HCT116 (cell line): Measurements from ENCODE around the gene PDCD1LG2. TPM values are rescaled to one million over a fixed set of nuclear protein-coding genes. Genes with fewer than 3 reads are reported as not detected.

Experiments used
- ATAC-seq: fragments of 200-7000 bp; cut with Tn5 transposase; 2 replicates; pipeline ENCODE4 v1.9.1; 2020; ENCODE audit warnings: mild to moderate bottlenecking, moderate library complexity
- BruUV-seq: library from RNA; stranded (reverse); fragments of 400-500 nt; replicated peaks from 2 replicates; lab custom pipeline; 2021; lab: Mats Ljungman, UMichigan
- CTCF ChIA-PET: fragments of 300-600 bp; sonication (Branson Sonifier 250); formaldehyde crosslinking; loops from one replicate; lab custom pipeline; 2021; ENCODE audit warnings: antibody characterized with exemption; lab: Charles Lee
- POLR2A ChIA-PET: fragments of 300-600, 350-600 bp; sonication (Branson Sonifier 250); formaldehyde crosslinking; loops from one replicate; lab custom pipeline; 2021; ENCODE audit warnings: antibody characterized with exemption; lab: Charles Lee
- RAD21 ChIA-PET, 2 experiments: fragments of 300-600 bp; sonication (Branson Sonifier 250); formaldehyde crosslinking; loops; one replicate each; lab custom pipeline; 2023; ENCODE audit warnings: low total read pairs in 2 of 2; ENCODE audit not compliant: uncharacterized antibody in 2 of 2, unreplicated experiment in 2 of 2, low non-redundant PET in 1 of 2; lab: Charles Lee
- DNase-seq: peaks from one replicate; pipeline ENCODE4 v3.0.0-alpha.2; 2010; ENCODE audit warnings: low read depth, low spot score
- H2AFZ ChIP-seq: fragments of 200-600 bp; shearing (Covaris generic), sonication (generic); 2 replicates; pipeline ENCODE4 v1.6.1; 2017; ENCODE audit warnings: low read depth, mixed run types, mixed read lengths, antibody characterized with exemption, low read length; ENCODE audit not compliant: poor library complexity, severe bottlenecking
- H3K27ac ChIP-seq: 2 replicates; pipeline ENCODE4 v1.5.1; 2012; ENCODE audit warnings: low read depth, low read length
- H3K27me3 ChIP-seq: fragments of 200-600 bp; sonication (generic); 2 replicates; pipeline ENCODE4 v1.6.1; 2016; ENCODE audit warnings: mixed run types, low read length, mixed read lengths; ENCODE audit not compliant: insufficient read depth
- H3K36me3 ChIP-seq, 2 experiments: fragments of 200-500 bp in 1 of 2; fragments of 200-600 bp in 1 of 2; sonication (Bioruptor generic) in 1 of 2; sonication (generic) in 1 of 2; 2 replicates each; pipeline versions ENCODE4 v1.5.1 to v1.6.1; 2014 to 2016; ENCODE audit warnings: low read length in 2 of 2, inconsistent platforms in 1 of 2, mixed read lengths in 1 of 2, mixed run types in 1 of 2; ENCODE audit not compliant: insufficient read depth in 2 of 2, control insufficient read depth in 1 of 2
- H3K4me1 ChIP-seq, 2 experiments: fragments of 200-600 bp in 1 of 2; sonication (generic) in 1 of 2; 2 replicates each; pipeline versions ENCODE4 v1.5.1 to v1.6.1; 2012 to 2017; ENCODE audit warnings: low read length in 2 of 2, inconsistent platforms in 1 of 2, mild to moderate bottlenecking in 1 of 2, mixed read lengths in 1 of 2, mixed run types in 1 of 2, moderate library complexity in 1 of 2; ENCODE audit not compliant: insufficient read depth in 2 of 2, control insufficient read depth in 1 of 2
- H3K4me2 ChIP-seq: fragments of 200-600 bp; sonication (generic); 2 replicates; pipeline ENCODE4 v1.6.1; 2017; ENCODE audit warnings: mixed run types, low read length, mixed read lengths
- H3K4me3 ChIP-seq, 2 experiments: fragments of 200-600 bp in 1 of 2; sonication (generic) in 1 of 2; replicated peaks in 1 of 2; 2 replicates each; pipeline ENCODE4 v1.5.1; 2011 to 2016; ENCODE audit warnings: low read length in 2 of 2, control low read depth in 1 of 2, low read depth in 1 of 2, mild to moderate bottlenecking in 1 of 2, mixed read lengths in 1 of 2, mixed run types in 1 of 2
- H3K79me2 ChIP-seq: fragments of 200-600 bp; sonication (generic); 2 replicates; pipeline ENCODE4 v1.6.1; 2017; ENCODE audit warnings: mild to moderate bottlenecking, mixed run types, low read length, moderate library complexity, mixed read lengths; ENCODE audit not compliant: insufficient read depth
- H3K9ac ChIP-seq: fragments of 200-600 bp; sonication (generic); 2 replicates; pipeline ENCODE4 v1.6.1; 2016; ENCODE audit warnings: low read length, mixed read lengths
- H3K9me2 ChIP-seq: fragments of 200-600 bp; sonication (generic), shearing (Covaris generic); 2 replicates; pipeline ENCODE4 v1.6.1; 2017; ENCODE audit warnings: mixed run types, mild to moderate bottlenecking, moderate library complexity; ENCODE audit not compliant: insufficient read depth
- H3K9me3 ChIP-seq, 2 experiments: fragments of 200-500 bp in 1 of 2; fragments of 200-600 bp in 1 of 2; sonication (Bioruptor generic) in 1 of 2; sonication (generic) in 1 of 2; 2 replicates each; pipeline ENCODE4 v1.6.1; 2014 to 2017; ENCODE audit warnings: low read length in 2 of 2, mixed read lengths in 2 of 2, inconsistent platforms in 1 of 2, low read depth in 1 of 2, mild to moderate bottlenecking in 1 of 2, mixed run types in 1 of 2, moderate library complexity in 1 of 2; ENCODE audit not compliant: control insufficient read depth in 1 of 2, insufficient read depth in 1 of 2
- H4K20me1 ChIP-seq: fragments of 200-600 bp; sonication (generic), shearing (Covaris generic); 2 replicates; pipeline ENCODE4 v1.6.1; 2017; ENCODE audit warnings: mixed run types, mild to moderate bottlenecking, moderate library complexity; ENCODE audit not compliant: insufficient read depth
- CBX3 ChIP-seq: IDR thresholded peaks from 2 replicates; pipeline ENCODE4 v1.6.1; 2012; ENCODE audit warnings: low read depth
- CEBPB ChIP-seq: IDR thresholded peaks from 2 replicates; pipeline ENCODE4 v1.6.1; 2012; ENCODE audit warnings: low read depth
- EGR1 ChIP-seq: IDR thresholded peaks from 2 replicates; pipeline ENCODE4 v1.6.1; 2012; ENCODE audit warnings: low read depth
- ELF1 ChIP-seq: IDR thresholded peaks from 2 replicates; pipeline ENCODE4 v1.6.1; 2012; ENCODE audit warnings: low read depth, borderline replicate concordance
- EZH2 ChIP-seq: fragments of 200-600 bp; sonication (generic); IDR thresholded peaks from 2 replicates; pipeline ENCODE4 v1.6.1; 2017; ENCODE audit warnings: antibody characterized with exemption, mixed run types
- EZH2phosphoT487 ChIP-seq: fragments of 200-600 bp; IDR thresholded peaks from 2 replicates; pipeline ENCODE4 v1.6.1; 2018; ENCODE audit warnings: antibody characterized with exemption, borderline replicate concordance
- FOSL1 ChIP-seq: IDR thresholded peaks from 2 replicates; pipeline ENCODE4 v1.6.1; 2012; ENCODE audit warnings: low read depth
- JUND ChIP-seq: IDR thresholded peaks from 2 replicates; pipeline ENCODE4 v1.6.1; 2012
- POLR2A ChIP-seq: IDR thresholded peaks from 2 replicates; pipeline ENCODE4 v1.7.0; 2011; ENCODE audit warnings: borderline replicate concordance; ENCODE audit not compliant: insufficient read depth, insufficient read length; ENCODE audit errors: extremely low read depth
- POLR2AphosphoS5 ChIP-seq: IDR thresholded peaks from 2 replicates; pipeline ENCODE4 v1.6.1; 2011; ENCODE audit warnings: mild to moderate bottlenecking, low read depth, low read length, moderate library complexity
- RAD21 ChIP-seq: IDR thresholded peaks from 2 replicates; pipeline ENCODE4 v1.6.1; 2012; ENCODE audit warnings: low read depth, mild to moderate bottlenecking
- SIN3A ChIP-seq: IDR thresholded peaks from 2 replicates; pipeline ENCODE4 v1.6.1; 2012; ENCODE audit warnings: low read depth
- SP1 ChIP-seq: IDR thresholded peaks from 2 replicates; pipeline ENCODE4 v1.6.1; 2012; ENCODE audit warnings: low read depth
- SRF ChIP-seq: IDR thresholded peaks from 2 replicates; pipeline ENCODE4 v1.6.1; 2012; ENCODE audit warnings: low read depth
- TCF7L2 ChIP-seq: IDR thresholded peaks from 2 replicates; pipeline ENCODE4 v1.7.0; 2011; ENCODE audit warnings: borderline replicate concordance, inconsistent platforms; ENCODE audit not compliant: insufficient read depth, insufficient read length; ENCODE audit errors: extremely low read depth
- intact Hi-C: fragments of 100-400 bp; cut with micrococcal nuclease; formaldehyde crosslinking; loops from 2 replicates; pipeline ENCODE4 v1.10.0; 2022
- total RNA-seq: library from RNA; stranded (reverse); gene quantifications from one replicate; pipeline ENCODE4 v1.2.1, GENCODE V29; 2021; ENCODE audit not compliant: unreplicated experiment
- TF ChIP-seq, protein P1 (sequence below): IDR thresholded peaks from 2 replicates; pipeline ENCODE4 v1.6.1; 2012; ENCODE audit warnings: low read depth
- TF ChIP-seq, protein P2 (sequence below): IDR thresholded peaks from 2 replicates; pipeline ENCODE4 v1.6.1; 2012
- TF ChIP-seq, protein P3 (sequence below): IDR thresholded peaks from 2 replicates; pipeline ENCODE4 v1.6.1; 2011; ENCODE audit warnings: mild to moderate bottlenecking, low read length, moderate library complexity; ENCODE audit not compliant: insufficient replicate concordance; ENCODE audit errors: extremely low read depth

Gene PDCD1LG2
- total RNA-seq, 1 experiment from 2014 or later: not detected

DNA sequence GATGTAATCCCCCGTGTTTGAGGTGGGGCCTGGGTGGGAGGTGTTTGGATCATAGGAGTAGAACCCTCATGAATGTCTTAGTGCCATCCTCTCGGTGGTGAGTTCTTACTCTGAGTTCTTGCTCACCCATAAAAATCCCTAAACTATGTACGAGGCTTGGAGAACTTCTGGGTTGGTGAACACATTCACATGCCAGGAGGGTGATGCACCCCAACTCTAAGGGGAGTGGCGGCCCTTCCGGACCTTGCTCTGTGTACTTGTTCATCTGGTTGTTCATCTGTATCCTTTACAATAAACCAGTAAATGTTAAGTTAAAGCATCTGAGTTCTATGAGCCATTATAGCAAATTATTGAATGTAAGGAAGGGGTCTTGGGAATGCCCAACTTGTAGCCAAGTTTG is 82.6 kb downstream of the PDCD1LG2 start (continued):
- no peak for TF ChIP-seq POLR2A
- no peak for TF ChIP-seq EZH2phosphoT487
- no peak for TF ChIP-seq CBX3

DNA sequence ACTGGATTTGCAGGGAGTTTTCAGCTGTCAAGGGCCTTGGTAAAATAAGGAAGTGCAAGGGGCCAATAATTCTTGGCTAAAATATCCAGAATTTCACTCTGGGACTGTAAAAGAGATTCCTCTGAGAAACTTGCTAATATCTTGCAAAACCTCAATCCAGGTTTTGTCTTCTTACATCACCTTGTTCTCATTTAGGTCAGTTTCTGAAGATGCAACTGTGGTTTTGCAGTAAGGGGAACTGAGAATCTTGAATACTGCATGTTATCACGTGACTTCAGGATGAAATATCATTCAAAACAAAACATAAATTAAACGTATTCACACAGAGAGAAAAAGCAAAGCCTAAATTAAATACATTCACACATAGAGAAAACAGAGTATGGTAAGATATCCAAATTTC is 83.6 kb downstream of the PDCD1LG2 start:
- intact Hi-C loops: loop anchor here (5.0 to 10.0 kb wide), 5 partner anchors 142 to 1212 kb away; partner anchors contain the start of genes CD274, JAK2, PLPP6 and SPATA6L

More for the DNA sequence above, 83.6 kb downstream of the PDCD1LG2 start:
- H3K4me3 ChIP-seq: no peak overlapping the region
- DNase-seq (no peak), ATAC-seq (no peak)
- no peak overlapping the region for H3K27ac ChIP-seq
- H3K9me3 ChIP-seq: no peaks in the 10 kb centered on the region
- POLR2A ChIA-PET: no interaction called here
- H4K20me1 ChIP-seq: no peaks in the 10 kb centered on the region
- no peak overlapping the region for H3K9ac ChIP-seq
- no peaks in the 10 kb centered on the region for H3K79me2 ChIP-seq
- no peak overlapping the region for H3K4me2 ChIP-seq
- no peak overlapping the region for H2AFZ ChIP-seq
- BruUV-seq: no TSS peak
- H3K9me2 ChIP-seq: no peaks in the 10 kb centered on the region
- H3K4me1 ChIP-seq: no peaks in the 10 kb centered on the region
- RAD21 ChIA-PET: no interaction called here
- no peaks in the 10 kb centered on the region for H3K36me3 ChIP-seq
- H3K27me3 ChIP-seq: no peaks in the 10 kb centered on the region
- CTCF ChIA-PET: no interaction called here
- no peak for TF ChIP-seq SRF
- no peak for TF ChIP-seq CEBPB
- TF ChIP-seq, protein P1, sequence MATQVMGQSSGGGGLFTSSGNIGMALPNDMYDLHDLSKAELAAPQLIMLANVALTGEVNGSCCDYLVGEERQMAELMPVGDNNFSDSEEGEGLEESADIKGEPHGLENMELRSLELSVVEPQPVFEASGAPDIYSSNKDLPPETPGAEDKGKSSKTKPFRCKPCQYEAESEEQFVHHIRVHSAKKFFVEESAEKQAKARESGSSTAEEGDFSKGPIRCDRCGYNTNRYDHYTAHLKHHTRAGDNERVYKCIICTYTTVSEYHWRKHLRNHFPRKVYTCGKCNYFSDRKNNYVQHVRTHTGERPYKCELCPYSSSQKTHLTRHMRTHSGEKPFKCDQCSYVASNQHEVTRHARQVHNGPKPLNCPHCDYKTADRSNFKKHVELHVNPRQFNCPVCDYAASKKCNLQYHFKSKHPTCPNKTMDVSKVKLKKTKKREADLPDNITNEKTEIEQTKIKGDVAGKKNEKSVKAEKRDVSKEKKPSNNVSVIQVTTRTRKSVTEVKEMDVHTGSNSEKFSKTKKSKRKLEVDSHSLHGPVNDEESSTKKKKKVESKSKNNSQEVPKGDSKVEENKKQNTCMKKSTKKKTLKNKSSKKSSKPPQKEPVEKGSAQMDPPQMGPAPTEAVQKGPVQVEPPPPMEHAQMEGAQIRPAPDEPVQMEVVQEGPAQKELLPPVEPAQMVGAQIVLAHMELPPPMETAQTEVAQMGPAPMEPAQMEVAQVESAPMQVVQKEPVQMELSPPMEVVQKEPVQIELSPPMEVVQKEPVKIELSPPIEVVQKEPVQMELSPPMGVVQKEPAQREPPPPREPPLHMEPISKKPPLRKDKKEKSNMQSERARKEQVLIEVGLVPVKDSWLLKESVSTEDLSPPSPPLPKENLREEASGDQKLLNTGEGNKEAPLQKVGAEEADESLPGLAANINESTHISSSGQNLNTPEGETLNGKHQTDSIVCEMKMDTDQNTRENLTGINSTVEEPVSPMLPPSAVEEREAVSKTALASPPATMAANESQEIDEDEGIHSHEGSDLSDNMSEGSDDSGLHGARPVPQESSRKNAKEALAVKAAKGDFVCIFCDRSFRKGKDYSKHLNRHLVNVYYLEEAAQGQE: no peak
- TF ChIP-seq EZH2phosphoT487: no peak
- no peak for TF ChIP-seq EZH2
- no peak for TF ChIP-seq CBX3
- TF ChIP-seq SIN3A: no peak
- TF ChIP-seq ELF1: no peak
- TF ChIP-seq TCF7L2: no peak
- TF ChIP-seq FOSL1: no peak
- TF ChIP-seq, protein P2, sequence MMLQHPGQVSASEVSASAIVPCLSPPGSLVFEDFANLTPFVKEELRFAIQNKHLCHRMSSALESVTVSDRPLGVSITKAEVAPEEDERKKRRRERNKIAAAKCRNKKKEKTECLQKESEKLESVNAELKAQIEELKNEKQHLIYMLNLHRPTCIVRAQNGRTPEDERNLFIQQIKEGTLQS: no peak
- no peak for TF ChIP-seq JUND
- no peak for TF ChIP-seq POLR2AphosphoS5
- TF ChIP-seq, protein P3, sequence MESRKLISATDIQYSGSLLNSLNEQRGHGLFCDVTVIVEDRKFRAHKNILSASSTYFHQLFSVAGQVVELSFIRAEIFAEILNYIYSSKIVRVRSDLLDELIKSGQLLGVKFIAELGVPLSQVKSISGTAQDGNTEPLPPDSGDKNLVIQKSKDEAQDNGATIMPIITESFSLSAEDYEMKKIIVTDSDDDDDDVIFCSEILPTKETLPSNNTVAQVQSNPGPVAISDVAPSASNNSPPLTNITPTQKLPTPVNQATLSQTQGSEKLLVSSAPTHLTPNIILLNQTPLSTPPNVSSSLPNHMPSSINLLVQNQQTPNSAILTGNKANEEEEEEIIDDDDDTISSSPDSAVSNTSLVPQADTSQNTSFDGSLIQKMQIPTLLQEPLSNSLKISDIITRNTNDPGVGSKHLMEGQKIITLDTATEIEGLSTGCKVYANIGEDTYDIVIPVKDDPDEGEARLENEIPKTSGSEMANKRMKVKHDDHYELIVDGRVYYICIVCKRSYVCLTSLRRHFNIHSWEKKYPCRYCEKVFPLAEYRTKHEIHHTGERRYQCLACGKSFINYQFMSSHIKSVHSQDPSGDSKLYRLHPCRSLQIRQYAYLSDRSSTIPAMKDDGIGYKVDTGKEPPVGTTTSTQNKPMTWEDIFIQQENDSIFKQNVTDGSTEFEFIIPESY: no peak
- TF ChIP-seq SP1: no peak
- TF ChIP-seq EGR1: no peak
- TF ChIP-seq RAD21: no peak
- TF ChIP-seq POLR2A: no peak
